ENCODE measurements around the gene CMSS1.

CMSS1 gene

GRCh38 chr3:100105501-100105900 is 287.8 kb downstream of the CMSS1 start:
- no peak for DNase-seq (ENCODE audit: low read depth in 2 of 2)

GRCh38 chr3:100106094-100106493 is 288.4 kb downstream of the CMSS1 start:
- DNase-seq (ENCODE audit: low read depth in 2 of 2) = no peak

- DNase-seq (ENCODE audit: low read depth in 2 of 2) = no peak
These were observed 289.0 kb downstream of the CMSS1 start for GRCh38 chr3:100106531-100107141.

- no peak for DNase-seq (ENCODE audit: low read depth in 2 of 2)
These were observed 289.7 kb downstream of the CMSS1 start for GRCh38 chr3:100107221-100107814.

- no peak for DNase-seq (ENCODE audit: low read depth in 2 of 2)
These were observed 290.9 kb downstream of the CMSS1 start for GRCh38 chr3:100108464-100109079.

- DNase-seq (ENCODE audit: low read depth in 2 of 2) = no peak
These were observed 292.5 kb downstream of the CMSS1 start for GRCh38 chr3:100110162-100110561.

GRCh38 chr3:100111728-100112127 is 294.1 kb downstream of the CMSS1 start:
- no peak for DNase-seq (ENCODE audit: low read depth in 2 of 2)

GRCh38 chr3:100113723-100114412 is 296.2 kb downstream of the CMSS1 start:
- DNase-seq (ENCODE audit: low read depth in 2 of 2) = no peak

GRCh38 chr3:100114413-100115030 is 296.9 kb downstream of the CMSS1 start, which contains the start of gene FILIP1L:
Gene FILIP1L, minus strand, starts transcription at chr3:100114501.
- no peak for DNase-seq (ENCODE audit: low read depth in 2 of 2)

GRCh38 chr3:100117093-100117492 is 299.4 kb downstream of the CMSS1 start:
- DNase-seq (ENCODE audit: low read depth in 2 of 2) = no peak

GRCh38 chr3:100120012-100120411 is 302.4 kb downstream of the CMSS1 start:
- no peak for DNase-seq (ENCODE audit: low read depth in 2 of 2)

- no peak for DNase-seq (ENCODE audit: low read depth in 2 of 2)
These were observed 303.0 kb downstream of the CMSS1 start for GRCh38 chr3:100120693-100121092.

- no peak for DNase-seq (ENCODE audit: low read depth in 2 of 2)
These were observed 304.7 kb downstream of the CMSS1 start for GRCh38 chr3:100122321-100122720.

- DNase-seq (ENCODE audit: low read depth in 2 of 2) = no peak
These were observed 305.4 kb downstream of the CMSS1 start for GRCh38 chr3:100123112-100123511.

GRCh38 chr3:100124201-100124761 is 306.6 kb downstream of the CMSS1 start:
- DNase-seq (ENCODE audit: low read depth in 2 of 2) = no peak

- no peak for DNase-seq (ENCODE audit: low read depth in 2 of 2)
These were observed 307.7 kb downstream of the CMSS1 start for GRCh38 chr3:100125161-100125938.

- no peak for DNase-seq (ENCODE audit: low read depth in 2 of 2)
These were observed 310.1 kb downstream of the CMSS1 start for GRCh38 chr3:100127792-100128191.

- no peak for DNase-seq (ENCODE audit: low read depth in 2 of 2)
These were observed 310.9 kb downstream of the CMSS1 start for GRCh38 chr3:100128565-100128964.

GRCh38 chr3:100129941-100130340 is 312.3 kb downstream of the CMSS1 start:
- DNase-seq (ENCODE audit: low read depth in 2 of 2) = no peak

GRCh38 chr3:100131241-100131640 is 313.6 kb downstream of the CMSS1 start:
- DNase-seq (ENCODE audit: low read depth in 2 of 2) = no peak

GRCh38 chr3:100136921-100137320 is 319.3 kb downstream of the CMSS1 start:
- DNase-seq (ENCODE audit: low read depth in 2 of 2) = no peak

Data from stimulated activated CD8-positive, alpha-beta memory T cell treated with anti-CD3 and anti-CD28 coated beads, Interleukin-2, amount 100 ng/mL, for 48 hours (primary cell).